LoVo (cell line): ENCODE data around the gene LCT.
"Not testable (repeated sequence)": the region's sequence is repeated elsewhere in the genome, so short reads cannot be mapped to it uniquely, and the experiment has no call there.

Experiments
- DNase-seq: peaks from one replicate; pipeline ENCODE4 v3.0.0-alpha.2; 2016; ENCODE audit warnings: low spot score

Gene LCT

DNA sequence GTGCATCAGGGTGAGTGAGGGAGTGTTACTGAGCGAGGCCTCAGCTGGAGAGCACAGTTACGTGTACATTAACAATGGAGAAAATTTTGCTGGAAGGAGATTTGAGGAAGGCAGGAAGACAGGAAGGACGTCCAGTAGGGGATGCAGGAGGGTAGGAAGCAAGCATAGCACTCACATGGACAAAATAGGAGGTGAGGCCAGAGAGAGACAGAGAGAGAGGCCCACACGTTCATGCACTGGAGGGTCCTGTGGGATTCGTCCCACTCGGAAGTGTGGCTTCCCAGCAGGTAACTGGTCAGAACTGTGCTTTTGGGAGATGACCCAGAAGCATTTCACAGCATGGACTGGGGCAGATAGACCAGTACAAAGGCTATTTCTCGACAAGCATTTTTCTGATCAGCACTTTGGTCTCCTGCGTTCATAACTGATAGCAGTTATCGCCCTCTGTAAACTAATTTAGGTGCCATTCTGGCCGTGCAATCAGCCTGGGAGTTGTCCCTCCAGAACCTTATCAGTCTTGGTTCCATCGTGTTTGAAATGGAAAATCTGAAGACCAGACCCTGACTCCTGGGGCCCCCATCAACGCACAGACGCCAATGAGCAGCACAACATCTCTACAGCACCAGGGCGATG is 5.7 kb downstream of the LCT start:
- DNase-seq, result no peak

DNA sequence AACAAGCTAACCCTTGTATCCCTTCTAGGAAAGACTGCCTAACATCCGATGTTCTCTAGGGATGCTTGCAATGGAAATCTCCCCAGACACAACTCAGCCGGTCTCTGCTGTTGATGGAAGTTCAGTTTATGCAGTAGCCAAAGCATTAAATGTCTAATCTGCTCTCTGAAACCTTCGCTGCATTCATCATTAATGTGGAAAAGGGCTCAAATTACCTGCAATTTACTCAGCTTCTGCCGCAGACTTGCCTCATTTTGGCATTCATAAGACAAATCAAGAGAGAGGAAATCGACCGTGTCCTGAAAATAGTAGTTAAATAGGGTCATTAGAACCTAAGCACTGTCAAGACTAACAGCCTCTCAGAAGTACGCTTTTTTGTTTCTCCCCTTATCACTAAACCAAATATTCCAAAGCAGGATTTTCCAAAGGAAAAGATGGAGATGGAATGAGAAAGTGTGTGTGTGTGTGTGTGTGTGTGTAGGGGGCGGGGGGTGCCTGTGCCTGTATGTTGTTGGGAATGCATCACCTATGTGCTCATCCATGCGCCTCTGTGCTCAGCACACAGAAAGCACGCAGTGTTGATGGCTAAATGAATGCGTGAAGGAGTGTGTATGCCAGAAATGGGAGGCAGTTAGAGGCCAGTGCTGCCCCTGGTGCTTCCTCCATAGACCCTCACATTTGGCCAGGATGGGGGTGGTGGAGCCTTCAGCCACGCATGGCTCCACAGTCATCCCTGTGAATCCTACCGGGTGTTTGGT is 7.4 kb downstream of the LCT start:
- DNase-seq, result no peak

DNA sequence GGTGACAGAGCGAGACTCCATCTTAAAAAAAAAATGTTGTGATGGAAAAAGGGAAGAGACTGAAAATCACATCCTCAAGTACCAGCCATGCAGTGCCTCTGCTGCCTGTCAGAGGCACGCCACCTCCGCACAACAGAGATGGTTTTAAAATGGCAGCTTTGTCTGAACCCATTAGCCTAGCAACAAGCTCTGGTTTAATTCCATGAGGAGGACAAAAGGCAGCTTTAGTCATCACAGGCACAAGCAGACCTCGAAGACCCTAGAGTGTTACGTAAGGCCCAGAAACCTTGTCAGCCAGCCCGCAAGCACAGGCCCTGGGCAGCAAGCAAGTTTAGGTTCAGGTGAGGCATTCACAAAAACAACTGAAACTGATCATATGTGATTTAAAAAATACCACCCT is 10.4 kb downstream of the LCT start:
- no peak for DNase-seq

DNA sequence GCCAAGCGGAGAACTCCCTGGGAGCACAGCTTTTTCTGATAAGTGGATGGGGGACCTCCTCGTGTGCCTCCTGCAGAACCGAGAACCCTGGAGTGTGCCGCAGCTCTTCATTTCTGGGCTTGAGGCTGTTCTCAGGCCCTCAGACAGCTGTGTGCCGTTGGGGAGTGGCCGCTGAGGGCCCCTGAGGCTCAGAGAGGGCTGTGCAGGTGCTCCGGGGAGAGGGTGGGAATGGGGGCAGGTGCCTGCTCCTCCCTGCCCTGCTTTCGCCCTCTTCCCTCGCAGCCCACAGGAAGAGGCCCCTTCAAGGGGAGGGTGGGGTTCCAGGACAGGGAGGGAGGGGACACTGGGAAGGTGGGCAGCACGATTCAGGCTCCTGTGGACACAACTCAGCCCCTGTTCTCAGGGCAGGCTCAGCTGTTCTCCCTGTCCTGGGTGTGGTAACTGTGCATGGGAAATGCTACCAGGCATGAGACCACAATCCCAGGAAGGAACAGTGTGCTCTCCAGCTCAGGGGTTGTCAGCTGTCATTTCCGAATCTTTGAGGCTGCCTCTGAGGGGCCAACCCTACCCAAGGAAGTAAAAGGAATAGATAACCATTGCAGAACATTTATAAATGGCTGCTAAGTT is 11.3 kb downstream of the LCT start:
- no peak for DNase-seq

DNA sequence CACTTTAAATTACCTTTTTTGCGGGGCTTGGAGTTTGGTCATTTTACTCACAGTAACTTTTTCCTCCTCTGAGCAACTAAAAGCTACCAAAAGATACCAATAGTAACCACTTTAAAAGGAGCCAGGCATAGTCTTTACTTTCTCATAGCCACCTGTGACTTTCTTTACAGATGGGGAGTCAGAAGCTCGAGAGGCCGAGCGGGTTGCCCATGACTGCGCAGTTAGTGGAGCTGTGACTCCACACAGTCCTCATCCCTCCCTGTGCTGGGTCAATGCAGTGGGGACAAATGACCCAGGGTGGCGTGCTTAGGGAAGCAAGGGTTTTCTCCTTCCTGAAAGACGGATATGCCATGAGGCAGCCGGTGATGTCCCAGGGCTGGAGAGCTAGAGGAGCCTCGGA is 11.9 kb downstream of the LCT start:
- no peak for DNase-seq

DNA sequence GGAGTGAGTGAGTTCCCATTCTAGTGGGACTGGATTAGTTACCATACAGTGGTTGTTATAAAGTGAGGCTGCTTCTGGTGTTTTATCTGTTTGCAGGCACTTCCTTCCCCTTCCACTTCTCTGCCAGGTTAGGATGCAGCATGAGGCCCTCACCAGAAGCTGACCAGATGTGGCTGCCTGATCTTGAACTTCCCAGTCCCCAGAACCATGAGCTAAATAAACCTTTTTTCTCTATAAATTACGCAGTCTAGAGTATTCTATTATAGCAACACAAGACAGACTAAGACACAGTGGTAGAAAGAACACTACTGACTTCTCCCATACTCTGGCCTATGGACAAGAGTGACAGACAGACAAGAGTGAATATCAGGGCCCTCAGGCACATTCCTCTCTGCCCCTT is 14.1 kb downstream of the LCT start:
- DNase-seq, result no peak

DNA sequence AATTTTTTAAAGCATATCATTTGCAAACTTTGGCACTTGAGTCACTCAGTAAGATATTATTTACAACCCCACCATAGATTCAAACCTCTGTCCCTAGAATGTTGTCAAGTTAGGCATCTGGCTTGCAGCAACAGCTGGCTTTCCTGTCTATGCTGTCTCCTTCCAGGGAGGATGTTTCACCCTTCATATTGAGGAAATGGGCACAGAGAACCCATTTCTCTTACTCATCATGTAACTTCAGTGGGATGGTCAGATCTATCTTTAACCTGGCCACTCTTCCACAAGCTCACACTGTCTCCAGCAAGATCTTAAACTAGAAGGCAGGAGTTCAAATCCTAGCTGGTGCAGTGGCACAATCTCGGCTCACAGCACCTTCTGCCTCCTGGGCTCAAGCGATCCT is 15.8 kb downstream of the LCT start:
- DNase-seq, result no peak

DNA sequence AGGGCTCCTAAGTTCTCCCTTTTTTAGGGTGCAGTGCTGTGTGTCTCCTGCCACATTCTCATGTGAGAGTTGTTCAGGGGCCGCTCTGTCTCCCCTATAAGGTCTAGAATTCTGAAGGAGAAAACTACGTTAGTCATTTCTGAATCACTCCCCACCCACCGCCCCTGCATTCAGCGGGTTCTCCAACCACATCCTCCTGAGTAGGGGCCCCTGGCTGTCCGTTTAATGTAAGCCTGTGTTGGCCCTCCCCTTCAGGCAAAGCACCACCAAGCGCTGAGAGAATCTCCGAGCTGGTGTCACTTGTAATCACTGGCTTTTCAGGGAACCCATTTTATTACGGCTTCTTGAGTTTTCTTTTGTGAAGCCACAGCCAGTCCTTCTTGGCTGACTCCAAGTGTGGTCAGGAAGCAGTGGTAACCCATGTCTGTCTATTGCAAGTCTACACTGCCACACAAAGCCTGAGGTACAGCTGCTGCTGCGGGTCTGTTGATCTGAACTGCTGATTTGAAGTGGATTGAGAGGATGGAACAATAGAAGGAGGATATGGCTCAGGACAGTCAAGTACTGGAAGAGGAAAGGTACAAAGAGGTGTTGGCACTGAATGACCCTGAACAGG is 16.9 kb downstream of the LCT start:
- no peak for DNase-seq

DNA sequence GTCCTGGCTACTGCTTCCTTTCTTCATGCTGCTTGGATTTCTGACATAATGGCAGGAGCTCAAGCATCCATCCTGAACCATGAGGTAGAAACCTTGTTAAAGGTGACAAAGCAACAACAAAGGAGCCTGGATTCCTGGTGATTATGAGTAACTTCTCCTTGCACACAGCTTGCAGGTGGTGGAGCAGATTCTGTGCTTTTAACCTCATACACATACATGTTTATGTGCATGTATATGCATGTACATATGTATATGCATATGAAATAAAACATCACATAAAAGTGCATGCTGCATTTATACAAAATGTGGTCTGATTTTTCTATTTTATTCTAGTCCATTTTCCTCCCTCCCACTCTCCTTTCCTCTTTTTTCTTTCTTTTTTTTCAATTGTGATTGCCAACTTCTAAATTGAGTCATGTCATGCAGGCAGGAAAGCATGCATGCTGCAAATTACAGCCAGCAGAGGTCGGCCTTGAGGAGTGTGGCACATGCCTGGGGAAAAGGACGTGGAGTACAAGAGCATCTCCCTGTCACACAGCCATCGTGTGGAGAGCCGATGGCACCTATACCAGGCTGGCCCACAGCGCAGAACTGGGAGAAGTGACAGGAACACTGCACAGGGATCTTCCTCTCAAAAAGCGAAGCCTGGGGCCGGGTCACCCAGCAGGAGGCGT is 17.9 kb downstream of the LCT start:
- DNase-seq, result peak; percentile 15

DNA sequence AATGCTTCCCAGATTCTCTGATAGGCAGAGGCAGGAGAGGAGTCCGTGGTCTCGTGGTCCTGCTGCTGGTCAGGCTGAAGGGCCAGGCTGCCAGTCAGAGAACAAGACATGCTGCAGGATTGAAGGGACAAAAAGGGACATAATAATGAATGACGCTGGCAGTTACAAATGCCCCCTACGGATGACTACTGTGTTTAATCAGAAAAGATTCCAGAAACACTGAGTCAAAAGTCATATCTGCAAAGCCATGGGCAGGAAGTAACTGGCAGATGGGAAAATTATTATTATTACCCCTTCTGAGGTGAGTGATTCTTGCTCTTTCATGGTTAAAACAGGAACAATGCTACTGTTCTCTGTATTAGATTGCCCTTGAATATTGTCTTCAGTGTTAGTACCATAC is 19.0 kb downstream of the LCT start:
- no peak for DNase-seq

DNA sequence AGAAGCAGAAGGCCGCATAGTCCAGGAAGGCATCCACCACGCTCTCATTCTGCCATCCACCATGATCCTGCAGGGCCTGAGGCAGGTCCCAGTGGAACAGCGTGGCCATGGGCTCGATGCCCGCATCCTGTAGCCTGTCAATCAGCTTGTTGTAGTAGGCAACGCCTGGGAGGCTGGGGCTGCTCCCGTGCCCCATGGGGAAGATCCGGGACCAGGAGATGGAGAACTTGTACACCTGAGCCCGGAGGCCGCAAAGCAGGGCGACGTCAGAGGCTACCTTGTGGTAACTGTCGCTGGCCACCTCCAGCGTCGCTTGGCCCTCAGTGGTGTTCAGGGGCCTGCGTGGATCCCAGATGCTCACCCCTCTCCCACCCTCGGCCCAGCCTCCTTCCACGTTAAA is 19.5 kb downstream of the LCT start:
- no peak for DNase-seq

DNA sequence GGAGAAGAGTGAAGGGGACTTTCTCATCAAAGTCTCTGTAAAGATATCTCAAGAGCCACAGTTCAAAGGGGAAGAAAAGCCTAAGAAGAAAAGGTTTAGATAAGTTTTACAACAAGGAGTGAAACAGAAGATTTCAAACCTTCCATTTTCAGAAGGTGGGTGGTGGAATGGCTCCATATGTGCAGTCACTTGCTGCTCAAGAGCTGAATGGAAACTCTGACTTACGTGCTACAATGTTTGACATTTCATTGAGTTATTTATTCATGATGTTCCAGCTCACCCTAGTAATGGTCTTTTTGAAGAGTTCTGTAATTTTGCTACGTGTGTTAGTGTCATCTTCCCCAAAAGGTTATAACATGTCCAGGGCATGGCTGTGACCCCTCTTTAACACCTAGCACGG is 21.7 kb downstream of the LCT start:
- no peak for DNase-seq

DNA sequence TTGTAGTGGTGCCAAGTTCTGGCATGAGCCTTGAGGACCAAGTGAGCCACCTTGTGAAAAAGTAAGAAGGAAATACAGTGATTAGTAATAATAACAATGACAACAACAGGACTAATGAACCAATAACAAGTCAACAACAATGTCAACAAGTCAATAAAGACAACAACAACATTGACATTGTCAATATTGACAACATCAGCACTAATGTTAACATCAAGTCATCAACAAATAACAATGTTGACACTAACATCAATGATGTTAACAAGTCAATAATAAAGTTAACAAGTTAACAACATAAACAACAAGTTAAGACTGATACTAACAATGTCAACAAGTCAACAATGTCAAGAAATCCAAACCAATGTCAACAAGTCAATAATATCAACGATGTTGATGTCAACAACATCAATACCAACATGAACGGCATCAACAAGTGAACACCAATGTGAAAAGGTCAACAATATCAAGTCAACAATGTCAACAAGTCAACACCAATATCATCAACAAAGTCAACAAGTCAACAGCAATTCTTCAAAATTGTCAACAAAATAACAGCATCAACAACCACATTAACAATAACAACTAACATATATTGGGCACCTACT is 24.0 kb downstream of the LCT start:
- DNase-seq, result no peak

DNA sequence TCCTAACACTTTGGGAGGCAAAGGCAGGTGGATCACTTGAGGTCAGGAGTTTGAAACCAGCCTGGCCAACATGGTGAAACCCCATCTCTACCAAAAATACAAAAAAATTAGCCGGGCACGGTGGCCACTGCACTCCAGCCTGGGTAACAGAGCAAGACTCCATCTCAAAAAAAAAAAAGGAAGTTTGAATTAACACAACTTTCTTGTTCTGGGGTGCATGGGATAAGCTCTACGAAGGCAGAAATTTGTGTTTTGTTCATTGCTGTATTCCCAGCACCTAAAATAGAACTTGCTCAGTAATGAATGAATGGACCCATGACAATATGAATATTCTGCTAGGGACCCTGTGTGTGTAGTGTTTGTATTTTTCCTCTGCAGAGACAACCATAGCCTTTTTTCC is 29.1 kb downstream of the LCT start:
- not testable (repeated sequence) for DNase-seq

DNA sequence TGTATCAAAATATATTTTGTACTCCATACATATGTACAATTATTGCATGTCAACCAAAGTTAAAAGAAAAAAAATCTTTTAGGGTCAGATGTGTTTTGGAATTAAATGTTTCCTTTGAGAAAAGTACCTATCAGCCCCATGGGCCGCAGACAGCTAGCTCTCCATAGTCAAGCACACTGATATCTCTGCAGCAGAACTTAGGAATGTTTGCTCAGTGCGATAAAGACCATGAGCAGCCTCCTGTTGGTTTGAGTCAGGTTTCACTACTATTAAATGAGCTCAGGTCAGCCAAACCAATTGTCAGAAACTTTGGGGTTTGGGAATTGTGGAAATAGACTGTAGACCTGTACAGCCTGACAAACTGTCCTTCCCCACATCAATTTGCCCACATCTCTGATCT is 33.7 kb downstream of the LCT start:
- no peak for DNase-seq

DNA sequence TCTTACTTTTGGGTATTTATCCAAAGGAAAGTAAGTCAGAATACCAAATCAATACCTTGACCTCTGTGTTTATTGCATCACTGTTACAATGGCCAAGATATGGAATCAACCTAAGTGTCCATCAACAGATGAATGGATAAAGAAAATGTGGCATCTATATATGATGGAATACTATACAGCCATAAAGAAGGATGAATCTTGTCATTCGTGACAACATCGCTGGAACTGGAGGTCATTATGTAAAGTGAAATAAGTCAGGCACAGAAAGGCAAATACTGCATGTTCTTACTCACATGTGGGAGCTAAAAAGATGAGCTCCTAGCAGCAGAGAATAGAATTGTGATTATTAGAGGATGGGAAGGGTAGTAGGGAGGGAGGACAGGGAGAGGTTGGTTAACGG is 34.6 kb downstream of the LCT start:
- no peak for DNase-seq

DNA sequence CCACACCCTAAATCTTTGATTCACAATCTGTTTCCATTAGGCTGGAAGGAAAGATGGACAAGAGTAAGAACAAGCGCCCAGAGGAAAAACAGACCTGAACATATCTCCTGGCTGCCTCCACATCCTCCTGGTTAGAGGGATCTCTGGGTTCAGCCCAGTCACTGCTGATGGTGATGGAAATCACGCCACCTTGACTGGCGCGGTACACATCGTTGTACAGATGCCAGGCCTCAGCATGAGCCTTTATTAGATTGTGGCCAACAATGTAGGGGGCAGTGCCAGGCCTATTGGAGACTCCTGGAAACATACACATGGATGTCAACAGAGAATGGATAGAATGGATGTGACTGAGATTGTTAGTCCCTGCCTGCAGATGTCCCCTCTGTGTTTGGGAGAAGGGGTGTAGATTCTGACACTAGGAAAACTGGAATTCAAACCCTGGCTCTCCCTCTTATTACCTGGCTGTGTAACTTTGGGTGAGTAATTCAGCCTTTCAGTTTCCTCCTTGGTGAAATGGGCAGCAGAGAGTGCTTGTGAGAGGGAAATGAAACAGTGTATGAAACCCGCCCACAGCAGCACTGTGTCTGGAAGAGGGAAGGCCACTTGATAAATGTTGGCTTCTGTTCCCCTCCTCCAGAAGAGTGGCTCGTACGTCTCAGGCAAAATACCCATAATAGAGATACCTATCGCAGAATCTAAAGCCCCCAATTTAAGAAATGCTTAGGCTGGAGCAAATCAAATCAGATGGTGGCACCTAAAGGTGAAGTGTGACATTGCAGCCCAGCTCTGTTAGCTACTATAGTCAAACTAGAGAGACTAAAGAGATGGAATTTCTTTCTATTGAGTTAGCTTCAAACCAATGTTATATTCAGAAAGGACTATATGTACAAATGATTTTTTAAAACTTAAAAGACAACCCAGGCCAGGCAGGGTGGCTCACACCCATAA is 36.2 kb downstream of the LCT start:
- DNase-seq, result no peak

DNA sequence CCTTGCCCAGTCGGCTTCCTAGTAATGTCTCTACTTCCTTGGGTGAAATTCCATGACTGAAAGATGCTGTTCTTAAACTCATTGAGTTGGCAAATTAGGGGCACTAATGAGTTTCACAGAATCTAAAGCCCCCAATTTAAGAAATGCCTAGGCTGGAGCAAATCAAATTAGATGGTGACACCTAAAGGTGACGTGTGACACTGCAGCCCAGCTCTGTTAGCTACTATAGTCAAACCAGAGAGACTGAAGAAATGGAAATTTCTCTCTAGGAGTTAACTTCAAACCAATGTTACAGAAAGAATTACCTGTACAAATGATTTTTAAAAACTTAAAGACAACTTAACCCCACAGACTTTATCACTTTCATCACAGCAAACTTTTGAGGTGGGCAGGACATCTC is 37.2 kb downstream of the LCT start:
- DNase-seq, result no peak

DNA sequence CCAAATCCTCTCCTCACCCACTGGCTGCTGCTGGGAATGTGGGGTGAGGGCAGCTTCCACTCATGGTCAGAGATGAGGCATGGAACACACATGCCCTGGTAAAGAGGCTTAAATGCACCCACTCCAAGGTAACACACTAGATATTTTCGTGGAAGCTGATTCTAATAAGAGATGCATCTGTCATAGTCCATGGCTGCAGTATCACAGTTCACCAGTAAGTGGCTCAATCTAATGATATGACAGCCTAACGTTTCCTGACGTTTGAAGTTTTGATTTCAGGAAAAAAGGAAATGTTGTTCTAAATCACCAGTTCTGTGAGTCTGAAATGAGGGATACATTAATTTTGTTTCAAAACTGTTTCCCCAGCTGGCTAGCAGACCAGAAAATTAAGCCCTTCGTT is 38.2 kb downstream of the LCT start:
- DNase-seq, result no peak

DNA sequence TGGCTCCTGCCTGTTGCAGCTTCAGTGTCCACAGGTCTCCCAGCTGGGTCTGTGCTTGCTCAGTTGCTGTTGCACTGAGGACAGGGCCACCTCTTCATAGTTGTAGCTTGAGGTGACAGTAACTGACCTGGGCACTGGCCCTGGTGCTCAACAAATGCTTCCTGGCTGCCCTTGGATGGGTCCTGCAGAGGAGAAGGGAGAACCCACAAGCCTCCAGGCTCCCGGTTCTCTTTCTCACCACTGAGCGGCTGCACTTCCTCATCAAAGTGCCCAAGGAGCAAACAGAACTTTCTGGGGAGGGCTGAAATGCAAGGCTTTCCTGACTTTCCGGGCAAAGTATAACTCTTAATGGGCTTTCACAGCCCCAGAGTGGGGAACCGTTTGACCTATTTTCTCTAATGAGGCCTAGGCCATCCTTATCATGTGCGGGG is 38.7 kb downstream of the LCT start:
- DNase-seq, result no peak
